K562 (cell line): ENCODE data around the gene PET100. TPM values are rescaled to one million over a fixed set of nuclear protein-coding genes. Genes with fewer than 3 reads are reported as not detected.

Experiments used
- ATAC-seq: fragments of 200-7000 bp; cut with Tn5 transposase; 3 replicates; pipeline ENCODE4 v1.9.1; 2020; ENCODE audit warnings: moderate library complexity
- BruUV-seq: library from RNA; stranded (reverse); fragments of 400-500 nt; replicated peaks from 2 replicates; lab custom pipeline; 2021; lab: Mats Ljungman, UMichigan
- CTCF ChIA-PET: fragments of 300-600 bp; formaldehyde crosslinking; extraction: SDS; loops from one replicate; lab custom pipeline; 2021; ENCODE audit warnings: low intra/inter-chr PET ratio; lab: Yijun Ruan, JAX
- POLR2A ChIA-PET: fragments of 300-600, 350-650 bp; sonication (Branson Sonifier 250); formaldehyde crosslinking; extraction: SDS; loops from one replicate; lab custom pipeline; 2021; ENCODE audit warnings: antibody characterized with exemption, inconsistent platforms; lab: Yijun Ruan, JAX
- DNase-seq, 4 experiments: peaks; one replicate each; pipeline versions ENCODE4 v3.0.0 to v3.0.0-alpha.2; 2011 to 2018; ENCODE audit warnings: low spot score in 3 of 4, mixed read lengths in 3 of 4; ENCODE audit errors: extremely low read depth in 1 of 4
- FAIRE-seq: peaks from 2 replicates; lab custom pipeline; 2011; peaks lifted over from hg19 to GRCh38; lab: Jason Lieb, UNC
- H2AFZ ChIP-seq: 2 replicates; pipeline ENCODE4 v1.6.0; 2011; ENCODE audit warnings: low read depth, low read length, control low read depth, inconsistent platforms
- H3K27ac ChIP-seq: fragments of 200-600 bp; 3 replicates; pipeline ENCODE4 v1.8.0; 2011; ENCODE audit warnings: low read depth, mild to moderate bottlenecking, control low read depth, inconsistent platforms, low read length, moderate library complexity, mixed read lengths; ENCODE audit errors: extremely low read depth
- H3K27me3 ChIP-seq, 2 experiments: fragments of 300-600 bp in 1 of 2; 2 replicates in 1 of 2; 3 replicates in 1 of 2; pipeline versions ENCODE4 v1.6.0 to v1.8.0; 2011; ENCODE audit warnings: inconsistent platforms in 2 of 2, low read length in 2 of 2, mild to moderate bottlenecking in 1 of 2, mixed read lengths in 1 of 2, moderate library complexity in 1 of 2; ENCODE audit not compliant: control insufficient read depth in 2 of 2, insufficient read depth in 2 of 2
- H3K36me3 ChIP-seq: fragments of 300-600 bp; 3 replicates; pipeline ENCODE4 v1.8.0; 2011; ENCODE audit warnings: mild to moderate bottlenecking, low read length, inconsistent platforms; ENCODE audit not compliant: control insufficient read depth, insufficient read depth
- H3K4me1 ChIP-seq, 2 experiments: fragments of 200-600 bp in 1 of 2; replicated peaks in 1 of 2; 2 replicates in 1 of 2; 3 replicates in 1 of 2; pipeline versions ENCODE4 v1.5.1 to v1.8.0; 2011; ENCODE audit warnings: inconsistent platforms in 2 of 2, low read length in 2 of 2, mild to moderate bottlenecking in 1 of 2, mixed read lengths in 1 of 2, moderate library complexity in 1 of 2; ENCODE audit not compliant: control insufficient read depth in 2 of 2, insufficient read depth in 2 of 2
- H3K4me2 ChIP-seq: 2 replicates; pipeline ENCODE4 v1.6.1; 2011; ENCODE audit warnings: low read length, control low read depth, inconsistent platforms, mixed read lengths; ENCODE audit not compliant: insufficient read depth
- H3K4me3 ChIP-seq: fragments of 200-600 bp; sonication (generic), shearing (Covaris generic); 2 replicates; pipeline ENCODE4 v1.5.1; 2016; ENCODE audit warnings: control low read depth, inconsistent platforms
- H3K79me2 ChIP-seq: fragments of 200-600 bp; 3 replicates; pipeline ENCODE4 v1.8.0; 2011; ENCODE audit warnings: low read length, inconsistent platforms; ENCODE audit not compliant: control insufficient read depth, insufficient read depth
- H3K9ac ChIP-seq, 2 experiments: 2 replicates each; pipeline versions ENCODE4 v1.6.0 to v1.6.1; 2011; ENCODE audit warnings: low read depth in 2 of 2, low read length in 2 of 2, control low read depth in 1 of 2, inconsistent platforms in 1 of 2, mild to moderate bottlenecking in 1 of 2, mixed read lengths in 1 of 2; ENCODE audit not compliant: insufficient read depth in 1 of 2
- H3K9me1 ChIP-seq: one replicate; pipeline ENCODE4 v1.6.0; 2011; ENCODE audit warnings: inconsistent platforms, mild to moderate bottlenecking, low read length, moderate library complexity; ENCODE audit not compliant: control insufficient read depth, insufficient read depth
- H3K9me3 ChIP-seq: replicated peaks from 2 replicates; pipeline ENCODE4 v1.5.1; 2011; ENCODE audit warnings: low read depth, low read length, inconsistent platforms; ENCODE audit not compliant: control insufficient read depth, insufficient read depth
- H4K20me1 ChIP-seq: replicated peaks from 2 replicates; pipeline ENCODE4 v1.6.1; 2011; ENCODE audit warnings: low read length, inconsistent platforms, mixed read lengths; ENCODE audit not compliant: control insufficient read depth, insufficient read depth
- ZBTB7A ChIP-seq: IDR thresholded peaks from 2 replicates; pipeline ENCODE4 v1.6.1; 2011; ENCODE audit warnings: low read depth, mild to moderate bottlenecking, low read length, moderate library complexity, borderline replicate concordance; ENCODE audit not compliant: control insufficient read depth
- WGBS: fragments of 100-300 bp; shearing (Covaris generic); methylation state at CpG from one replicate; pipeline ENCODE4 v1.1.6; 2016; ENCODE audit warnings: low coverage, mixed read lengths; ENCODE audit not compliant: insufficient coverage; ENCODE audit errors: missing lambda C conversion rate; 5-methylcytosine and 5-hydroxymethylcytosine counted together
- in situ Hi-C: fragments of 300-500 bp; cut with MboI; formaldehyde crosslinking; loops from 4 replicates; pipeline ENCODE4 v1.15.0; 2018; ENCODE audit warnings: inconsistent platforms, mixed read lengths
- intact Hi-C: fragments of 100-400 bp; cut with micrococcal nuclease; formaldehyde crosslinking; loops from 2 replicates; pipeline ENCODE4 v1.14.2; 2022
- polyA plus RNA-seq, 8 experiments: library from polyadenylated mRNA; depleted of rRNA in 4 of 8; stranded (reverse) in 5 of 8; unstranded in 3 of 8; fragments of >200 nt; fragmentation: Nextera tagmentation in 2 of 8; fragmentation: Illumina TruSeq in 1 of 8; extraction: Ambion mirVana in 2 of 8; extraction: Trizol in 1 of 8; gene quantifications; 2 replicates each; pipeline versions ENCODE4 v1.2.1 to v1.2.3, GENCODE V29; 2011 to 2014; ENCODE audit warnings: inconsistent platforms in 1 of 8, missing spikeins in 1 of 8
- total RNA-seq, 7 experiments: library from RNA; depleted of rRNA in 6 of 7; stranded (reverse); fragments of >200 nt in 6 of 7; fragmentation: Illumina TruSeq in 2 of 7; extraction: Trizol in 2 of 7; gene quantifications; 2 replicates each; pipeline versions ENCODE4 v1.2.1 to v1.2.3, GENCODE V29; 2011 to 2021; ENCODE audit warnings: low replicate concordance in 1 of 7
- TF ChIP-seq, protein P1 (sequence below): IDR thresholded peaks from 2 replicates; pipeline ENCODE4 v1.6.1; 2011; ENCODE audit not compliant: insufficient read length; ENCODE audit errors: extremely low read depth

PET100 gene
- total and polyA plus RNA-seq, 9 of the 15 experiments (the other 6 are each of a cell fraction or from before 2014, with no cell fraction given), result 62.3 to 351 (median 98.3) TPM

DNA sequence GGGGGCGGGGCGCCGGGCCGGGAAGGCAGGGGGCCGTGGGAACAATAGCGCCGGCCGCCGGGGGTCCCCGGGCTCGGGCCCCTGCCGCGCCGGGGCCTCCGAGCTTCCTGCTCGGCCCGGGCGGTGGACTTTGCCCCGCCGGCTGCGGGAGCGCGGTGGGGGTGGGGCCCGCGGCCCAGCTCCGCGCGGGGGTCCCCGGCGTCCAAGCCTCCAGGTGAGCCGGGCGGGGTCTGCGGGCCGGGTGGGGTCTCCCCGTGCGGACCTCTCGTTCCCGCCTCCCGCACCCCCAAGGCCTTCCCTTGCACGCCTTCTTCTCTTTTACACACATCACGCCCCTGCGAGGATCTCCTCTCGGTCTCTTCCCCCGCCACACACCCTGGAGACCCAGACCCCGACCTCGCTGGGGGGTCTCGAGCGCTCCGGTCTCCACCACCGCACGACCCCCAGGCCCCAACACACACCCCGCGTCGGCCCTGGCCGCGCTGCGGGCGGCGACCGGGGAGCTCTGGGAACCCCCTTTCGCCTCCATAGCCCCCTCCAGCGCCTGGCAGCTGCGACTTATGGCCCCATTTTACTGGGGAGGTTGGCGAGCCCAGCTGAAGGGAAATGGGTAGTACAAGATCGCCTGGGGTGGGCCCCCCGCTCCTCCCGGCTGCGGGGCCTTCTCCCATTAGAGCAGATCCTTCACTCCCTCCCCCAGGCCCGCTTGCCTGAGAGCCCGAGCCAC lies 33.2 kb upstream of the PET100 start:
- H2AFZ ChIP-seq, result no peak overlapping the region
- BruUV-seq, result no TSS peak
- no peak for FAIRE-seq
- 26% methylated on average over 11 of the region's 70 CpGs for WGBS
- in situ Hi-C loops (no loop called here), intact Hi-C loops (no loop called here)
- no peak overlapping the region for H3K27ac ChIP-seq
- H3K79me2 ChIP-seq, result no peaks in the 10 kb centered on the region
- peak; percentile 28; the same call in 1 of the 2 replicates for TF ChIP-seq ZBTB7A
- TF ChIP-seq, protein P1, sequence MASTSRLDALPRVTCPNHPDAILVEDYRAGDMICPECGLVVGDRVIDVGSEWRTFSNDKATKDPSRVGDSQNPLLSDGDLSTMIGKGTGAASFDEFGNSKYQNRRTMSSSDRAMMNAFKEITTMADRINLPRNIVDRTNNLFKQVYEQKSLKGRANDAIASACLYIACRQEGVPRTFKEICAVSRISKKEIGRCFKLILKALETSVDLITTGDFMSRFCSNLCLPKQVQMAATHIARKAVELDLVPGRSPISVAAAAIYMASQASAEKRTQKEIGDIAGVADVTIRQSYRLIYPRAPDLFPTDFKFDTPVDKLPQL, result no peak
- no peak overlapping the region for H3K4me2 ChIP-seq
- 0 out of 2 replicates have a peak, but pooled peaks cover 1% of the 10 kb centered on the region for H3K9me3 ChIP-seq
- no peak overlapping the region for H3K4me3 ChIP-seq
- no peaks in the 10 kb centered on the region for H3K9me1 ChIP-seq
- H3K36me3 ChIP-seq, result no peaks in the 10 kb centered on the region
- ChIA-PET CTCF (no interaction called here), POLR2A (interaction anchor here (1.4 kb wide), 1 partner anchor 16 kb away, joined by 3 read pairs; no protein-coding TSS in a partner anchor)
- 0 out of 2 replicates have a peak, but pooled peaks cover 5% of the 10 kb centered on the region for H4K20me1 ChIP-seq
- no peak for DNase-seq
- H3K4me1 ChIP-seq, result peaks cover 0 to 14% of the 10 kb centered on the region in 2 experiments; a peak in 2 of 5 replicates
- no peak overlapping the region for H3K9ac ChIP-seq
- H3K27me3 ChIP-seq, result peaks cover 21 to 42% of the 10 kb centered on the region in 2 experiments; a peak in 4 of 5 replicates
- ATAC-seq, result no peak
